Uterus (tissue), 4 donors: Measurements from ENCODE around the gene MED12. TPM values are rescaled to one million over a fixed set of nuclear protein-coding genes. Genes with fewer than 3 reads are reported as not detected.

ENCODE experiments used
- DNase-seq, 2 donors: peaks; one replicate each; pipeline ENCODE4 v3.0.0-alpha.2; 2019 to 2020
- H3K27ac ChIP-seq, 2 donors: fragments of 200-600 bp; sonication (generic); 1 replicate in 1 of 2; 2 replicates in 1 of 2; pipeline ENCODE4 v1.5.1; 2016 to 2018
- H3K27me3 ChIP-seq, 2 donors: fragments of 200-600 bp; sonication (generic); one replicate each; pipeline ENCODE4 v1.5.1; 2018 to 2019; ENCODE audit warnings: control low read depth in 1 of 2
- H3K36me3 ChIP-seq, 2 donors: fragments of 200-600 bp; sonication (generic); one replicate each; pipeline ENCODE4 v1.5.1; 2019; ENCODE audit warnings: control low read depth in 1 of 2
- H3K4me1 ChIP-seq, 2 donors: fragments of 200-600 bp; sonication (generic); one replicate each; pipeline ENCODE4 v1.5.1; 2018 to 2019; ENCODE audit warnings: control low read depth in 1 of 2
- H3K4me3 ChIP-seq, 2 donors: fragments of 200-600 bp; sonication (generic); 1 replicate in 1 of 2; 2 replicates in 1 of 2; pipeline ENCODE4 v1.5.1; 2018 to 2019; ENCODE audit warnings: mild to moderate bottlenecking in 1 of 2
- H3K9me3 ChIP-seq, 2 donors: fragments of 200-600 bp; sonication (generic); one replicate each; pipeline ENCODE4 v1.5.1; 2019; ENCODE audit warnings: control low read depth in 1 of 2
- POLR2A ChIP-seq, 2 donors: fragments of 450-650 bp; IDR thresholded peaks; one replicate each; pipeline ENCODE4 v1.6.1; 2016; ENCODE audit warnings: antibody characterized with exemption in 2 of 2, mild to moderate bottlenecking in 1 of 2, moderate library complexity in 1 of 2
- intact Hi-C: fragments of 100-400 bp; cut with DNase I; formaldehyde crosslinking; loops from one replicate; pipeline ENCODE4 v1.15.1; 2023; ENCODE audit warnings: low total_unique reads
- total RNA-seq, 4 donors: library from RNA; depleted of rRNA in 3 of 4; stranded (reverse); fragments of >200 nt in 3 of 4; gene quantifications; one replicate each; pipeline versions ENCODE4 v1.1.0 to v1.2.4, GENCODE V29; 2014 to 2023
- TF ChIP-seq, protein P1 (sequence below), 4 experiments: fragments of 200-600 bp in 2 of 4; fragments of 450-650 bp in 2 of 4; sonication (generic) in 2 of 4; IDR thresholded peaks; one replicate each; pipeline ENCODE4 v1.5.1; 2016 to 2019; ENCODE audit warnings: antibody characterized with exemption in 4 of 4, mild to moderate bottlenecking in 2 of 4, moderate library complexity in 1 of 4
- donor health status: DM: yes; HTN: yes; CAD: no.

MED12 gene
- total RNA-seq, 4 donors from 2014 or later, result 11.2 to 91.5 (median 33.0) TPM

DNA sequence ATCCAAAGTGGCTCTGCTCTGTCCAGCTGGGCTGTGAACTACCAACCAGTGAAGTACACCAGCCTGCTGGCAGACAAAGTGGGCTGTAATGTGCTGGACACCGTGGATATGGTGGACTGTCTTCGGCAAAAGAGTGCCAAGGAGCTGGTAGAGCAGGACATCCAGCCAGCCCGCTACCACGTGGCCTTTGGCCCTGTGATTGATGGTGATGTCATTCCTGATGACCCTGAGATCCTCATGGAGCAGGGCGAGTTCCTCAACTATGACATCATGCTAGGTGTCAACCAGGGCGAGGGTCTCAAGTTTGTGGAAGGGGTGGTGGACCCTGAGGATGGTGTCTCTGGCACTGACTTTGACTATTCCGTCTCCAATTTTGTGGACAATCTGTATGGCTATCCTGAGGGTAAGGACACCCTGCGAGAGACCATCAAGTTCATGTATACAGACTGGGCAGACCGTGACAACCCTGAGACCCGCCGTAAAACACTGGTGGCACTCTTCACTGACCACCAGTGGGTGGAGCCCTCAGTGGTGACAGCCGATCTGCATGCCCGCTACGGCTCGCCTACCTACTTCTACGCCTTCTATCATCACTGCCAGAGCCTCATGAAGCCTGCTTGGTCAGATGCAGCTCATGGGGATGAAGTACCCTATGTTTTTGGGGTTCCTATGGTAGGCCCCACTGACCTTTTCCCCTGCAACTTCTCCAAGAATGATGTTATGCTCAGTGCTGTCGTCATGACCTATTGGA is 48.8 kb downstream of the MED12 start:
- Histone ChIP-seq H3K36me3 (no peaks in the 10 kb centered on the region), H3K4me3 (no peak overlapping the region), H3K4me1 (no peaks in the 10 kb centered on the region), H3K9me3 (no peaks in the 10 kb centered on the region), H3K27me3 (no peaks in the 10 kb centered on the region), H3K27ac (no peak overlapping the region)
- TF ChIP-seq, protein P1, sequence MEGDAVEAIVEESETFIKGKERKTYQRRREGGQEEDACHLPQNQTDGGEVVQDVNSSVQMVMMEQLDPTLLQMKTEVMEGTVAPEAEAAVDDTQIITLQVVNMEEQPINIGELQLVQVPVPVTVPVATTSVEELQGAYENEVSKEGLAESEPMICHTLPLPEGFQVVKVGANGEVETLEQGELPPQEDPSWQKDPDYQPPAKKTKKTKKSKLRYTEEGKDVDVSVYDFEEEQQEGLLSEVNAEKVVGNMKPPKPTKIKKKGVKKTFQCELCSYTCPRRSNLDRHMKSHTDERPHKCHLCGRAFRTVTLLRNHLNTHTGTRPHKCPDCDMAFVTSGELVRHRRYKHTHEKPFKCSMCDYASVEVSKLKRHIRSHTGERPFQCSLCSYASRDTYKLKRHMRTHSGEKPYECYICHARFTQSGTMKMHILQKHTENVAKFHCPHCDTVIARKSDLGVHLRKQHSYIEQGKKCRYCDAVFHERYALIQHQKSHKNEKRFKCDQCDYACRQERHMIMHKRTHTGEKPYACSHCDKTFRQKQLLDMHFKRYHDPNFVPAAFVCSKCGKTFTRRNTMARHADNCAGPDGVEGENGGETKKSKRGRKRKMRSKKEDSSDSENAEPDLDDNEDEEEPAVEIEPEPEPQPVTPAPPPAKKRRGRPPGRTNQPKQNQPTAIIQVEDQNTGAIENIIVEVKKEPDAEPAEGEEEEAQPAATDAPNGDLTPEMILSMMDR (IDR thresholded peaks at IDR 0.05), result no peak
- TF ChIP-seq POLR2A (IDR thresholded peaks at IDR 0.05), result no peak
- no peak for DNase-seq
- intact Hi-C loops, result no loop called here

GRCh38 chrX:71168134-71168533 is 49.7 kb downstream of the MED12 start:
- Histone ChIP-seq H3K4me3 (no peak overlapping the region), H3K4me1 (no peaks in the 10 kb centered on the region), H3K9me3 (no peaks in the 10 kb centered on the region), H3K36me3 (no peaks in the 10 kb centered on the region), H3K27me3 (no peaks in the 10 kb centered on the region), H3K27ac (no peak overlapping the region)
- intact Hi-C loops, result no loop called here
- no peak for DNase-seq
- no peak for TF ChIP-seq POLR2A (IDR thresholded peaks at IDR 0.05)
- TF ChIP-seq, protein P1 (IDR thresholded peaks at IDR 0.05), result no peak

DNA sequence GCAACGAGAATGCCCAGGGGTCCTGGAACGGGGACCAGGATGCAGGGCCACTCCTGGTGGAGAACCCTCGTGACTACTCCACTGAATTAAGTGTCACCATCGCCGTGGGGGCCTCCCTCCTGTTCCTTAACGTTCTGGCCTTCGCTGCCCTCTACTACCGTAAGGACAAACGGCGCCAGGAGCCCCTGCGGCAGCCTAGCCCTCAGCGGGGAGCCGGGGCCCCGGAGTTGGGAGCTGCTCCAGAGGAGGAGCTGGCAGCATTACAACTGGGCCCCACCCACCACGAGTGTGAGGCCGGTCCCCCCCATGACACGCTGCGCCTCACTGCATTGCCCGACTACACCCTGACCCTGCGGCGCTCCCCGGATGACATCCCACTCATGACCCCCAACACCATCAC is 51.2 kb downstream of the MED12 start:
- intact Hi-C loops, result no loop called here
- no peaks in the 10 kb centered on the region for H3K36me3 ChIP-seq

DNA sequence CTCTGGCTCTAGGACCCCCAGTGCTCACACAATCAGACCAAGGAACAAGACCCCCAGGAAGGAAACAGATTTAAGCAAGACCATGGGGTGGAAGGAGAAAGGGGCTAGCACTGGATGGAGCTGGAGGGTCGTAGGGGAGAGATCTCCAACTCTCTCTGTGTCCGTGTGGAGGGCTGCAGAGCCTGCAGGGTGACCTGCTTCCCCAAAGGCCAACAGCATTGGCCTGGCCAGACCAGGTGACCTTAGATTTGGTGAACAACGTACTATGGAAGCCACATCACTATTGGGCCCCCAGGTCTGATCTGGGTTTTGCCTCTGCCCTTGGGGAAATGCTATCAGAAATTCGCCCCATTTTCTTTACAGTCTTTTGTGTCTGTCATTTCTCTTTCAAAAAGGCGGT is 52.3 kb downstream of the MED12 start:
- Histone ChIP-seq H3K9me3 (no peaks in the 10 kb centered on the region), H3K4me3 (no peak overlapping the region), H3K4me1 (no peaks in the 10 kb centered on the region), H3K36me3 (no peaks in the 10 kb centered on the region), H3K27me3 (no peaks in the 10 kb centered on the region), H3K27ac (no peak overlapping the region)
- TF ChIP-seq, protein P1 (IDR thresholded peaks at IDR 0.05), result no peak
- TF ChIP-seq POLR2A (IDR thresholded peaks at IDR 0.05), result no peak
- intact Hi-C loops, result no loop called here
- no peak for DNase-seq

More for the DNA sequence above, 51.2 kb downstream of the MED12 start:
- Histone ChIP-seq H3K27me3 (no peaks in the 10 kb centered on the region), H3K9me3 (no peaks in the 10 kb centered on the region), H3K27ac (no peak overlapping the region), H3K4me3 (no peak overlapping the region), H3K4me1 (no peaks in the 10 kb centered on the region)
- DNase-seq, result no peak
- no peak for TF ChIP-seq POLR2A (IDR thresholded peaks at IDR 0.05)
- TF ChIP-seq, protein P1 (IDR thresholded peaks at IDR 0.05), result no peak

DNA sequence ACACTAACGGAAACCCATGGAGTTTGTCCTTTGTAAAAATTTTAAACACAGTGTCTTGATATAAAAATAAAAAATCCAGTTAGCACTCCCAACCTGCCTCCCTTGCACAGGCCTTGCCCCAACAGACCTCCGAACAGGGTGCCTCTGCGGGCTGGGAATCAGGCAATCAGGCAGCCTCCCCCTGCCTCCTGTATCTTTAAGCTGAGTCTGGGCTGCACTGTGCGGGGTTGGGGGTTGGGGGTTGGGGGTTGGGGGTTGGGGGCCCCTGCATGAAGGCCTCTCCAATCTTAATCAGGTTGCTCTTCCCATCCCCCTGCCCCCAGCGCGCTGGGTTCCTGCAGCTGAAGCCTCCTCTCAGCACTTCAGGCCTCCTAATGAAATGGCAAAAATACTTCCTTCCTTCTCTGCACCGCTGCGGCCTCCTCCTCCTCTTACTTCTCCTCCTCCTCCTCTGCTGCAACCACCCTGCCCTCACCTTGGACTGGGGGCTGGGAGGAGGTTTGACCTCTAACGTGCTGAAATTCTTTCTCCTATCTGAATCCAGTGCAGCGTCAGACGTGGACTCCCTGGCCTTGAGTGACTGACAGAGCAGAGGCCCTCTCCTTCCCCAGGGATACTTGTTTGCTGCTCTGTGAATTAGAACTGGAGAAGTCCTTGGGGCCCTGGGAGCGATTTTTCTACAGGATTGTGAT is 52.9 kb downstream of the MED12 start:
- H3K27me3 ChIP-seq, result no peaks in the 10 kb centered on the region
- TF ChIP-seq, protein P1 (IDR thresholded peaks at IDR 0.05), result no peak
- no peak for TF ChIP-seq POLR2A (IDR thresholded peaks at IDR 0.05)
- intact Hi-C loops, result no loop called here

More for the DNA sequence above, 52.9 kb downstream of the MED12 start:
- H3K36me3 ChIP-seq, result no peaks in the 10 kb centered on the region
- H3K4me1 ChIP-seq, result no peaks in the 10 kb centered on the region
- no peak overlapping the region for H3K4me3 ChIP-seq
- no peaks in the 10 kb centered on the region for H3K9me3 ChIP-seq
- no peak overlapping the region for H3K27ac ChIP-seq
- no peak for DNase-seq
